K562 (cell line): ENCODE measurements around the gene TMEM43. TPM values are rescaled to one million over a fixed set of nuclear protein-coding genes. Genes with fewer than 3 reads are reported as not detected.
A peak's percentile ranks its signal among the peaks of the same experiment; 100 is the strongest.

Source experiments
- ATAC-seq: fragments of 200-7000 bp; cut with Tn5 transposase; 3 replicates; pipeline ENCODE4 v1.9.1; 2020; ENCODE audit warnings: moderate library complexity
- BruUV-seq: library from RNA; stranded (reverse); fragments of 400-500 nt; replicated peaks from 2 replicates; lab custom pipeline; 2021; lab: Mats Ljungman, UMichigan
- CTCF ChIA-PET: fragments of 300-600 bp; formaldehyde crosslinking; extraction: SDS; loops from one replicate; lab custom pipeline; 2021; ENCODE audit warnings: low intra/inter-chr PET ratio; lab: Yijun Ruan, JAX
- POLR2A ChIA-PET: fragments of 300-600, 350-650 bp; sonication (Branson Sonifier 250); formaldehyde crosslinking; extraction: SDS; loops from one replicate; lab custom pipeline; 2021; ENCODE audit warnings: antibody characterized with exemption, inconsistent platforms; lab: Yijun Ruan, JAX
- DNase-seq, 4 experiments: peaks; one replicate each; pipeline versions ENCODE4 v3.0.0 to v3.0.0-alpha.2; 2011 to 2018; ENCODE audit warnings: low spot score in 3 of 4, mixed read lengths in 3 of 4; ENCODE audit errors: extremely low read depth in 1 of 4
- FAIRE-seq: peaks from 2 replicates; lab custom pipeline; 2011; peaks lifted over from hg19 to GRCh38; lab: Jason Lieb, UNC
- H2AFZ ChIP-seq: 2 replicates; pipeline ENCODE4 v1.6.0; 2011; ENCODE audit warnings: low read depth, low read length, control low read depth, inconsistent platforms
- H3K27ac ChIP-seq: fragments of 200-600 bp; 3 replicates; pipeline ENCODE4 v1.8.0; 2011; ENCODE audit warnings: low read depth, mild to moderate bottlenecking, control low read depth, inconsistent platforms, low read length, moderate library complexity, mixed read lengths; ENCODE audit errors: extremely low read depth
- H3K27me3 ChIP-seq, 2 experiments: fragments of 300-600 bp in 1 of 2; 2 replicates in 1 of 2; 3 replicates in 1 of 2; pipeline versions ENCODE4 v1.6.0 to v1.8.0; 2011; ENCODE audit warnings: inconsistent platforms in 2 of 2, low read length in 2 of 2, mild to moderate bottlenecking in 1 of 2, mixed read lengths in 1 of 2, moderate library complexity in 1 of 2; ENCODE audit not compliant: control insufficient read depth in 2 of 2, insufficient read depth in 2 of 2
- H3K36me3 ChIP-seq: fragments of 300-600 bp; 3 replicates; pipeline ENCODE4 v1.8.0; 2011; ENCODE audit warnings: mild to moderate bottlenecking, low read length, inconsistent platforms; ENCODE audit not compliant: control insufficient read depth, insufficient read depth
- H3K4me1 ChIP-seq, 2 experiments: fragments of 200-600 bp in 1 of 2; replicated peaks in 1 of 2; 2 replicates in 1 of 2; 3 replicates in 1 of 2; pipeline versions ENCODE4 v1.5.1 to v1.8.0; 2011; ENCODE audit warnings: inconsistent platforms in 2 of 2, low read length in 2 of 2, mild to moderate bottlenecking in 1 of 2, mixed read lengths in 1 of 2, moderate library complexity in 1 of 2; ENCODE audit not compliant: control insufficient read depth in 2 of 2, insufficient read depth in 2 of 2
- H3K4me2 ChIP-seq: 2 replicates; pipeline ENCODE4 v1.6.1; 2011; ENCODE audit warnings: low read length, control low read depth, inconsistent platforms, mixed read lengths; ENCODE audit not compliant: insufficient read depth
- H3K4me3 ChIP-seq: fragments of 200-600 bp; sonication (generic), shearing (Covaris generic); 2 replicates; pipeline ENCODE4 v1.5.1; 2016; ENCODE audit warnings: control low read depth, inconsistent platforms
- H3K79me2 ChIP-seq: fragments of 200-600 bp; 3 replicates; pipeline ENCODE4 v1.8.0; 2011; ENCODE audit warnings: low read length, inconsistent platforms; ENCODE audit not compliant: control insufficient read depth, insufficient read depth
- H3K9ac ChIP-seq, 2 experiments: 2 replicates each; pipeline versions ENCODE4 v1.6.0 to v1.6.1; 2011; ENCODE audit warnings: low read depth in 2 of 2, low read length in 2 of 2, control low read depth in 1 of 2, inconsistent platforms in 1 of 2, mild to moderate bottlenecking in 1 of 2, mixed read lengths in 1 of 2; ENCODE audit not compliant: insufficient read depth in 1 of 2
- H3K9me1 ChIP-seq: one replicate; pipeline ENCODE4 v1.6.0; 2011; ENCODE audit warnings: inconsistent platforms, mild to moderate bottlenecking, low read length, moderate library complexity; ENCODE audit not compliant: control insufficient read depth, insufficient read depth
- H3K9me3 ChIP-seq: replicated peaks from 2 replicates; pipeline ENCODE4 v1.5.1; 2011; ENCODE audit warnings: low read depth, low read length, inconsistent platforms; ENCODE audit not compliant: control insufficient read depth, insufficient read depth
- H4K20me1 ChIP-seq: replicated peaks from 2 replicates; pipeline ENCODE4 v1.6.1; 2011; ENCODE audit warnings: low read length, inconsistent platforms, mixed read lengths; ENCODE audit not compliant: control insufficient read depth, insufficient read depth
- MBD1 ChIP-seq: fragments of 250-450 bp; sonication (Bioruptor Pico); IDR thresholded peaks from 2 replicates; pipeline ENCODE4 v1.8.0; 2022; ENCODE audit warnings: inconsistent platforms
- PCBP1 ChIP-seq: fragments of 200-400 bp; formaldehyde crosslinking; IDR thresholded peaks from 2 replicates; pipeline ENCODE4 v1.6.1; 2018; ENCODE audit warnings: mild to moderate bottlenecking, low read depth, low read length; ENCODE audit not compliant: poor library complexity, severe bottlenecking
- RREB1 ChIP-seq: fragments of 250-450 bp; sonication (Bioruptor Pico); IDR thresholded peaks from 2 replicates; pipeline ENCODE4 v1.4.0; 2020
- SP2 ChIP-seq: IDR thresholded peaks from 2 replicates; pipeline ENCODE4 v1.6.1; 2011; ENCODE audit warnings: mild to moderate bottlenecking, low read depth, low read length, moderate library complexity; ENCODE audit not compliant: poor library complexity, severe bottlenecking; ENCODE audit errors: extremely low read depth
- ZBTB34 ChIP-seq: fragments of 250-450 bp; sonication (Bioruptor Pico); IDR thresholded peaks from 2 replicates; pipeline ENCODE4 v1.8.0; 2021; ENCODE audit warnings: mild to moderate bottlenecking, moderate library complexity
- ZFP36 ChIP-seq: fragments of 150-350 bp; IDR thresholded peaks from 2 replicates; pipeline ENCODE4 v1.6.1; 2018; ENCODE audit warnings: low read length, low read depth; ENCODE audit not compliant: partially characterized antibody
- ZNF143 ChIP-seq: sonication (generic); formaldehyde crosslinking; IDR thresholded peaks from 2 replicates; pipeline ENCODE4 v1.9.0; 2022; ENCODE audit warnings: mild to moderate bottlenecking, missing genetic modification reagents
- ZNF785 ChIP-seq: fragments of 250-450 bp; sonication (Bioruptor Pico); IDR thresholded peaks from 2 replicates; pipeline ENCODE4 v1.4.0; 2020; ENCODE audit warnings: mild to moderate bottlenecking
- WGBS: fragments of 100-300 bp; shearing (Covaris generic); methylation state at CpG from one replicate; pipeline ENCODE4 v1.1.6; 2016; ENCODE audit warnings: low coverage, mixed read lengths; ENCODE audit not compliant: insufficient coverage; ENCODE audit errors: missing lambda C conversion rate; 5-methylcytosine and 5-hydroxymethylcytosine counted together
- in situ Hi-C: fragments of 300-500 bp; cut with MboI; formaldehyde crosslinking; loops from 4 replicates; pipeline ENCODE4 v1.15.0; 2018; ENCODE audit warnings: inconsistent platforms, mixed read lengths
- intact Hi-C: fragments of 100-400 bp; cut with micrococcal nuclease; formaldehyde crosslinking; loops from 2 replicates; pipeline ENCODE4 v1.14.2; 2022
- polyA plus RNA-seq, 8 experiments: library from polyadenylated mRNA; depleted of rRNA in 4 of 8; stranded (reverse) in 5 of 8; unstranded in 3 of 8; fragments of >200 nt; fragmentation: Nextera tagmentation in 2 of 8; fragmentation: Illumina TruSeq in 1 of 8; extraction: Ambion mirVana in 2 of 8; extraction: Trizol in 1 of 8; gene quantifications; 2 replicates each; pipeline versions ENCODE4 v1.2.1 to v1.2.3, GENCODE V29; 2011 to 2014; ENCODE audit warnings: inconsistent platforms in 1 of 8, missing spikeins in 1 of 8
- total RNA-seq, 7 experiments: library from RNA; depleted of rRNA in 6 of 7; stranded (reverse); fragments of >200 nt in 6 of 7; fragmentation: Illumina TruSeq in 2 of 7; extraction: Trizol in 2 of 7; gene quantifications; 2 replicates each; pipeline versions ENCODE4 v1.2.1 to v1.2.3, GENCODE V29; 2011 to 2021; ENCODE audit warnings: low replicate concordance in 1 of 7

Gene TMEM43
- total and polyA plus RNA-seq, 9 of the 15 experiments (the other 6 are each of a cell fraction or from before 2014, with no cell fraction given), result 16.7 to 46.1 (median 35.7) TPM

GRCh38 chr3:14123308-14124222 lies 1.3 kb upstream of the TMEM43 start:
- peaks cover 33% of the 10 kb centered on the region for H3K9me3 ChIP-seq
- peak overlapping the region; percentile 86 for H3K27ac ChIP-seq
- FAIRE-seq, result peak; percentile 80
- DNase-seq, result peak in 1 of 4 experiments; percentile 67
- peak overlapping the region; percentile 72 for H3K4me3 ChIP-seq
- peaks cover 5% of the 10 kb centered on the region for H3K9me1 ChIP-seq
- H3K4me1 ChIP-seq, result peaks cover 35 to 46% of the 10 kb centered on the region in 2 experiments
- H4K20me1 ChIP-seq, result peaks cover 10% of the 10 kb centered on the region; the same call in 1 of the 2 replicates
- in situ Hi-C loops (loop anchor here (5.0 kb wide), 1 partner anchor 226 kb away; no protein-coding TSS in a partner anchor), intact Hi-C loops (loop anchor here (1.0 to 10.0 kb wide), 3 partner anchors 55 to 469 kb away; partner anchors contain the start of genes LSM3 and XPC)
- H3K36me3 ChIP-seq, result peaks cover 65% of the 10 kb centered on the region
- H3K4me2 ChIP-seq, result peak overlapping the region; percentile 95
- no peaks in the 10 kb centered on the region for H3K27me3 ChIP-seq
- peak overlapping the region; percentile 88 to 97 for H3K9ac ChIP-seq
- H2AFZ ChIP-seq, result peak overlapping the region; percentile 29
- POLR2A ChIA-PET, result interaction anchor here (0.6 to 3.5 kb wide), 9 partner anchors 9 to 1503 kb away, joined by 3 to 16 read pairs (median 3); no protein-coding TSS in a partner anchor
- WGBS, result 3% methylated on average over 15 of the region's 15 CpGs
- peaks cover 92% of the 10 kb centered on the region for H3K79me2 ChIP-seq
- TSS peak; percentile 40 for BruUV-seq
- ATAC-seq, result 0 out of 3 replicates have a peak, but pooled peaks have one; percentile 4
- CTCF ChIA-PET, result interaction anchor here (0.6 kb wide), 1 partner anchor 160 kb away, joined by 3 read pairs; no protein-coding TSS in a partner anchor
- TF ChIP-seq RREB1 (CRISPR knock-in tag) (no peak), SP2 (no peak), ZNF785 (CRISPR knock-in tag) (no peak), ZBTB34 (CRISPR knock-in tag) (no peak), PCBP1 (no peak), ZFP36 (no peak), ZNF143 (CRISPR knock-in tag) (no peak), MBD1 (CRISPR knock-in tag) (no peak)
